GM10266 (cell line): ENCODE data around the gene ACAP2.
"Not testable (repeated sequence)": the region's sequence is repeated elsewhere in the genome, so short reads cannot be mapped to it uniquely, and the experiment has no call there.

ENCODE experiments used
- DNase-seq: peaks from one replicate; pipeline ENCODE4 v3.0.0; 2012; ENCODE audit errors: extremely low spot score
- TF ChIP-seq, protein P1 (sequence below): IDR thresholded peaks from 2 replicates; pipeline ENCODE4 v1.5.1; 2012; ENCODE audit warnings: mild to moderate bottlenecking, low read depth; ENCODE audit not compliant: control insufficient read depth, insufficient read depth; ENCODE audit errors: missing control alignments

The ACAP2 gene

DNA sequence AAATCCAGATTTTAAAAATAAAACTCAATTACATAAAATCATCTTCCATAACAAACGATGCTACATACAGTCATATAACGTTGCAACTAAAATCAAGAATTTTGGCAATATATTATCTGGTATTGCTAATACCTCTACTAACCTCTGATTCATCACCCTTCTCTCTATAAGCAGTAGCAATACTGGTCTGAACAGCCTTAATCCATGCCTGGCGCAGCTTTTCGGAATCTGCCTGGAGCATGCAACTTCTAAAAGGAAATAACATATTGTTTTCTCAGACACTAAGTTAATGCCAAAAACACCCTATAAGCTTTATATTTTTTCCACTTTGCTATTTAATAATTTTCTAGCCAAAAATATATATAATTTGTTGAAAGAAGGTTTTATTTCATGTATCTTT is 136.5 kb downstream of the ACAP2 start:
- DNase-seq, result no peak
- TF ChIP-seq, protein P1, sequence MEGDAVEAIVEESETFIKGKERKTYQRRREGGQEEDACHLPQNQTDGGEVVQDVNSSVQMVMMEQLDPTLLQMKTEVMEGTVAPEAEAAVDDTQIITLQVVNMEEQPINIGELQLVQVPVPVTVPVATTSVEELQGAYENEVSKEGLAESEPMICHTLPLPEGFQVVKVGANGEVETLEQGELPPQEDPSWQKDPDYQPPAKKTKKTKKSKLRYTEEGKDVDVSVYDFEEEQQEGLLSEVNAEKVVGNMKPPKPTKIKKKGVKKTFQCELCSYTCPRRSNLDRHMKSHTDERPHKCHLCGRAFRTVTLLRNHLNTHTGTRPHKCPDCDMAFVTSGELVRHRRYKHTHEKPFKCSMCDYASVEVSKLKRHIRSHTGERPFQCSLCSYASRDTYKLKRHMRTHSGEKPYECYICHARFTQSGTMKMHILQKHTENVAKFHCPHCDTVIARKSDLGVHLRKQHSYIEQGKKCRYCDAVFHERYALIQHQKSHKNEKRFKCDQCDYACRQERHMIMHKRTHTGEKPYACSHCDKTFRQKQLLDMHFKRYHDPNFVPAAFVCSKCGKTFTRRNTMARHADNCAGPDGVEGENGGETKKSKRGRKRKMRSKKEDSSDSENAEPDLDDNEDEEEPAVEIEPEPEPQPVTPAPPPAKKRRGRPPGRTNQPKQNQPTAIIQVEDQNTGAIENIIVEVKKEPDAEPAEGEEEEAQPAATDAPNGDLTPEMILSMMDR, result no peak

DNA sequence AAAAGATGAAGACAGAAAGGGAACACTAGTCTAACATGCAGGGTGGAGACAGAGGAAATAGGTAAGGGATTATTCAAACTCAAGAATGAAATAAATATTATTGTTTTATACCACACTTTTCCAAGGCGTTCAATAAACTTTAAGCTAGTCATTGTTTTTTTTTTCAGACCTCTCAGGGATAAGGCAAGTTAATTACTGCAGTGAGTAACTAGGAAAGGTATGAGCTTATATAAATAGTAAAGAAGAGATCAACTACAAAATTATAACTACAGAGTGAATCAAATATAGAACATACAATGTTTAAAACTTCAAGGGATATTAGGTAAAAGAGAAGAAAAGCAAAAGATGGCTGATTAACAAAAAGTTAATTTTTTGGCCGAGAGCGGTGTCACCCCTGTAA is 140.4 kb downstream of the ACAP2 start:
- DNase-seq, result no peak
- TF ChIP-seq, protein P1, result no peak

DNA sequence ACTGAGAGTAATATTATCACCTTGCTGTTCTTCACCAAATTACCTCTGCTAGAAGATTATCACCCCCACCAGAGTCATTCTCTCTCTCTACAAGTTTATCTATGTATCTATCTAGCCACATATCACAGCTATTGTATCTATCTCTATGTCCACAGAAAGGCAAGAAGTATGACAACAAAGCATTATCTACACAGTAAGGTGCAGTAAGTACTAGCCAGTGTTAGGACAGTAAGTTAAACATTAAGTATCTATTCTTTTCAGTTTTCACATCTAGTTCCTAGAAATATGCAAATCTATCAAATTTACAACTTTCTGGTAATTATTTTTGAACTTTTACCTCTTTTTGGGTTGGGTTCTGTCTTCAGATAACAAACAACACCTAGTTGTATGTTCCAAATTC is 145.4 kb downstream of the ACAP2 start:
- TF ChIP-seq, protein P1, result no peak
- DNase-seq, result no peak

DNA sequence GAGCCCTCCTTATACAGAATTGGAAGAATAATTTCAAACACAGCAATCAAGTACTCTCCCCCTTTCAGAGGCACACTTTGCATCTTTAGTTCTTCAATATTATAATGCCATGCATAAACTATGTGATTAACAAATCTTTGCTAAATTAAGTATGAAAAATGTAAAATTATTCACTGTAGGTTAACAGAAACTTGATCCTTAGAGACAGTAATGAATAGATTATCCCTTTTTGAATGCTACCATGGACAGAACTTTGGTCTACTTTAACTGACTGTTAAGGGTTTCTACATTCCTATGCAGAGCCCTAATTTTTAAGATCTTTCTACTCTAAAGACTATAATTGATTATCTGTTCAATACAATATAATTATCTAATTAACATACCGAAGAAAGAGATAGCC is 146.2 kb downstream of the ACAP2 start:
- TF ChIP-seq, protein P1, result no peak
- no peak for DNase-seq

DNA sequence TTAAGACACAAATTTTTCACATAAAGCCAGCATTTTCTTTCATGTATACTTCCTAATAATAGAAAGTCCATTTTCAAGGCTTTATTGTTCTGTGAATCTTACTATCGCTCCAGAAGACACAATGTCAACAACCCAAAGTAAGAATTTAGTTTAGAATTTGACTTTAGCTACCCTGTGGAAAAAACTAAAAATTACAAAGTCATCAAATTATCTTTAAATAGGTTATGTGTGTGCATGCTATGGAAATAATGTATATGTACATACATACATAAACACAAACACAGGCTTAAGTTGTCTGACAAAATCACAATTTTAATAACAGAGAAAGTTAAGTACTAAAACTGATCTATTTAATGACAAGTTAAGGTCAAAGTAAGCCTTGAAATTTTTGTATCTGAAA is 151.7 kb downstream of the ACAP2 start:
- TF ChIP-seq, protein P1, result no peak

DNA sequence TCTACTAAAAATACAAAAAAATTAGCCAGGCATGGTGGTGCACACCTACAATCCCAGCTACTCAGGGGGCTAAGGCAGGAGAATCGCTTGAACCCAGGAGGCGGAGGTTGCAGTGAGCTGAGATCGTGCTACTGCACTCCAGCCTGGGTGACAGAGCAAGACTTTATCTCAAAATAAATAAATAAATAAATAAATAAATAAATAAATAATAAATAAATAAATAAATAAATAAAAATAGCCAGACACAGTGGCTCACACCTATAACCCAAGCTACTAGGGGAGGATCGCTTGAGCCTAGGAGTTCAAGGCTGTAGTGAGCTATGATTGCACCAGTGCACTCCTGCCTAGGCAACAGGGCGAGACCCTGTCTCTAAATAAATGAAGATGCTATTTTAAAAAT is 152.2 kb downstream of the ACAP2 start:
- DNase-seq, result not testable (repeated sequence)

More for the DNA sequence above, 151.7 kb downstream of the ACAP2 start:
- DNase-seq, result no peak

DNA sequence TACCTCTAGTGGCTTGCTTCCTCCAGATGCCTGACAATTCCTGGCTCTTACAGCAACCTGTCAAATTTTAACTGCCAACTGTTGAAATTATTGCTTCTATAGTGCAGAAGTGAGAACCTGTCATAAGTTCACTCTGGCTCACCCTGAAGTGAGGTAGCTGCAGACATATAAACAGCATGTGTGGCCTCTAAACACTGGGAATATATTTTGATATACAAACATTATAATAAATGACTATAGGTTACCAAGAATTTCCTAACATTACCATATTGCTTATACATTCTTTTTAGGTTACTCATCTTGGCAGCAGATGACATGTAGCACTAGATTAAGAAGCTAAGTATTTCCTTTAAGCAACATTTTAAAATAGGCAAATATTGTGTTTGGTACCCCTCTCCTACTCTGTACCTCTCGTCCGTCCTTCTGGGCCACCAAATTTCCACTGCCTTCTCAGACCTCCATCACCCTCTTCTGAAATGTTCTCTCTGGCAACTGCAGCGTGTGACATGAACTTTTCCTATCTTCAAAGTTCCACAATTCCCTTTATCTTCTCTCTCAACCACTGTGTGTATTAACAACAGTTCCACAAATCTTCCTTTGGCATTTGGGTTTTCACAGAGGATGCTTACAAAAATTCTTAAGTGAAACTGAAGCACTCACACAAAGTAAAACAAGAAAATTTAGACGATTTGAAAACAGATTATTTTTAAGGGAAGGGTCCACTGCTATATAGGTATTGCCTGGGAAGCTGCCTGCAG is 156.5 kb downstream of the ACAP2 start:
- DNase-seq, result no peak
- TF ChIP-seq, protein P1, result no peak

DNA sequence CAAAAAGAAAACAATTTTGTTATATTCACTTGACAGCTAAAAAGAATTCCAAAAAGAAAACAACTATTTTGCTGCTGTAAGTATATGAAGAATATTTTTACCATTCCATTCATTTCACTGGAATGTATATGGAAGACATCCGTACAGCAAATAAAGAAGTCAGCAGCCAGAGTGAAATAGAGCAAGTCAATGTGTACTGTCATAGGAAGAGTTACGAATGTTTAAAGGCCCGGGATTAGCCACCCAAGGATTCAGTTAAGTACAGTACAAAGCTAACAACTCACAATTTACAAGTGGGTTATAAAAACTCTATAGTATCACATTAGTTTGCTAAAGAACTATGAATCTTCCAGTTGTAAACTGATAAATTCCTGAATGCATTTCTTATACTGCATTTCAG is 157.4 kb downstream of the ACAP2 start:
- no peak for DNase-seq
- TF ChIP-seq, protein P1, result no peak
